ENCODE results near the gene CPSF3.

CPSF3 gene

GRCh38 chr2:9518163-9518562 lies 94.7 kb downstream of the CPSF3 start:
- no peak overlapping the region for H3K4me3 ChIP-seq (ENCODE audit: low read depth, low read length)
- no peak for DNase-seq (ENCODE audit: low read depth)
- no peak for TF ChIP-seq CTCF (IDR thresholded peaks at IDR 0.05; ENCODE audit: low read depth, low read length, missing control alignments)

- H3K4me3 ChIP-seq (ENCODE audit: low read depth, low read length): no peak overlapping the region
- no peak for TF ChIP-seq CTCF (IDR thresholded peaks at IDR 0.05; ENCODE audit: low read depth, low read length, missing control alignments)
Observed at GRCh38 chr2:9518780-9519179, 95.3 kb downstream of the CPSF3 start.

GRCh38 chr2:9519250-9519649 lies 95.8 kb downstream of the CPSF3 start:
- H3K4me3 ChIP-seq (ENCODE audit: low read depth, low read length): no peak overlapping the region
- DNase-seq (ENCODE audit: low read depth): no peak
- no peak for TF ChIP-seq CTCF (IDR thresholded peaks at IDR 0.05; ENCODE audit: low read depth, low read length, missing control alignments)

More at GRCh38 chr2:9518780-9519179, 95.3 kb downstream of the CPSF3 start:
- DNase-seq (ENCODE audit: low read depth): no peak
